ENCODE measurements around the gene SIRPB2.

The SIRPB2 gene

DNA sequence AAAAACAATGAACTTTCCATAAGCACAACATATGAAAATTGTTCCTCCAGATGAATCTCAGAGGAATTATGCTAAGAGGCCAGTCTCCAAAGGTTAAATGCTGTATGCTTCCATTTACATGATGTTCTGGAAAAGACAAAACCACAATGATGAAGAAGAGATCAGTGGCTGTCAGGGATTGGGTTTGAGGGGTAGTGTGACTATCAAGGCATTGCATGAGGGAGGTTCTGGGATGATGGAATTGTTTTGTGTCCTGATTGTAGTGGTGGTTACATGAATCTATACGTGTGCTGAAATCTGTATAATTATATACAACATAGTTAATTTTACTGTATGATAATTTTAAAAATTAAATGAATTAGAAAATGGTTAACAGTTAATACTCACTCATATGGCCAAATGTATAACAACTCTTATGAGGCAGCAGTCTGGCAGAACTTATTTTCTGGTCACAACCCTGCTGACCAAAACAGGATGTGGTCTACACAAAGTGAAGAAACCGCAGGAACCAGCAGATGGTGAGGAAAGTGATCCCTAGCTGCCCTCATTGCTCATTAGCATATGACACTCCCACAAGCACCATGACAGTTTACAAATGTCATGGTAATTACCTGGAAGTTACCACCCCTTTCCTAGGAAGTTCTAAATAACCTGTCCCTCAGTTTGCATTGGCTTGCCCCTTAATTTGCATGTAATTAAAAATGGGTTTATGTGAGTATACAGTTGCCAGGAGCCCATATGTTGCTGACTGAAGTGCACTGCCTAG, 56.5 kb downstream of the SIRPB2 start:
- TF ChIP-seq, protein P1, sequence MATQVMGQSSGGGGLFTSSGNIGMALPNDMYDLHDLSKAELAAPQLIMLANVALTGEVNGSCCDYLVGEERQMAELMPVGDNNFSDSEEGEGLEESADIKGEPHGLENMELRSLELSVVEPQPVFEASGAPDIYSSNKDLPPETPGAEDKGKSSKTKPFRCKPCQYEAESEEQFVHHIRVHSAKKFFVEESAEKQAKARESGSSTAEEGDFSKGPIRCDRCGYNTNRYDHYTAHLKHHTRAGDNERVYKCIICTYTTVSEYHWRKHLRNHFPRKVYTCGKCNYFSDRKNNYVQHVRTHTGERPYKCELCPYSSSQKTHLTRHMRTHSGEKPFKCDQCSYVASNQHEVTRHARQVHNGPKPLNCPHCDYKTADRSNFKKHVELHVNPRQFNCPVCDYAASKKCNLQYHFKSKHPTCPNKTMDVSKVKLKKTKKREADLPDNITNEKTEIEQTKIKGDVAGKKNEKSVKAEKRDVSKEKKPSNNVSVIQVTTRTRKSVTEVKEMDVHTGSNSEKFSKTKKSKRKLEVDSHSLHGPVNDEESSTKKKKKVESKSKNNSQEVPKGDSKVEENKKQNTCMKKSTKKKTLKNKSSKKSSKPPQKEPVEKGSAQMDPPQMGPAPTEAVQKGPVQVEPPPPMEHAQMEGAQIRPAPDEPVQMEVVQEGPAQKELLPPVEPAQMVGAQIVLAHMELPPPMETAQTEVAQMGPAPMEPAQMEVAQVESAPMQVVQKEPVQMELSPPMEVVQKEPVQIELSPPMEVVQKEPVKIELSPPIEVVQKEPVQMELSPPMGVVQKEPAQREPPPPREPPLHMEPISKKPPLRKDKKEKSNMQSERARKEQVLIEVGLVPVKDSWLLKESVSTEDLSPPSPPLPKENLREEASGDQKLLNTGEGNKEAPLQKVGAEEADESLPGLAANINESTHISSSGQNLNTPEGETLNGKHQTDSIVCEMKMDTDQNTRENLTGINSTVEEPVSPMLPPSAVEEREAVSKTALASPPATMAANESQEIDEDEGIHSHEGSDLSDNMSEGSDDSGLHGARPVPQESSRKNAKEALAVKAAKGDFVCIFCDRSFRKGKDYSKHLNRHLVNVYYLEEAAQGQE (IDR thresholded peaks at IDR 0.05; ENCODE audit: insufficient read depth in 1 of 2, low read depth in 2 of 2, low read length in 2 of 2), result no peak
- TF ChIP-seq TAF1 (IDR thresholded peaks at IDR 0.05; ENCODE audit: borderline replicate concordance, insufficient read depth, low read length) (no peak), SIN3A (IDR thresholded peaks at IDR 0.05; ENCODE audit: borderline replicate concordance, insufficient read depth, low read length) (no peak), POLR2AphosphoS5 (IDR thresholded peaks at IDR 0.05; ENCODE audit: low read depth, low read length) (no peak), FOXP2 (optimal IDR thresholded peaks at IDR 0.05; ENCODE audit: borderline replicate concordance, extremely low read depth, extremely low read length, insufficient read depth) (no peak)

DNA sequence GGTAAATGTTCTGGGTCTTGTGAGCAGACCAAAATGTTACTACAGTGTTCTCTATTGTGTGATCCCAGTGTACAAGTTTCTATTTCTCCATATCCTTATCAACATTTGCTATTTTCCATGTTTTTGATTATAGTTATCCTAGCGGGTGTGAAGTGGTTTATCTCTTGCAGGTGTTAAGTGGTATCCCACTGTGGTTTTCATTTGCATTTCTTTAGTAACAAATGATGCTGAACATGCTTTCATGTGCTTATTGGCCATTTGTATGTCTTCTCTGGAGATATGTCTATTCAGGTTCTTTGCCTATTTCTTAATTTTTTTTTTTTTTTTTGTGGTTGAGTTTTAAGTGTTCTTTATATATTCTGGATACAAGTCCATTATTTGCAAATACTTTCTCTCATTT, 60.1 kb downstream of the SIRPB2 start:
- no peak for TF ChIP-seq FOXP2 (optimal IDR thresholded peaks at IDR 0.05; ENCODE audit: borderline replicate concordance, extremely low read depth, extremely low read length, insufficient read depth)
- TF ChIP-seq SIN3A (IDR thresholded peaks at IDR 0.05; ENCODE audit: borderline replicate concordance, insufficient read depth, low read length), result no peak
- no peak for TF ChIP-seq POLR2AphosphoS5 (IDR thresholded peaks at IDR 0.05; ENCODE audit: low read depth, low read length)
- TF ChIP-seq, protein P1 (IDR thresholded peaks at IDR 0.05; ENCODE audit: insufficient read depth in 1 of 2, low read depth in 2 of 2, low read length in 2 of 2), result no peak

DNA sequence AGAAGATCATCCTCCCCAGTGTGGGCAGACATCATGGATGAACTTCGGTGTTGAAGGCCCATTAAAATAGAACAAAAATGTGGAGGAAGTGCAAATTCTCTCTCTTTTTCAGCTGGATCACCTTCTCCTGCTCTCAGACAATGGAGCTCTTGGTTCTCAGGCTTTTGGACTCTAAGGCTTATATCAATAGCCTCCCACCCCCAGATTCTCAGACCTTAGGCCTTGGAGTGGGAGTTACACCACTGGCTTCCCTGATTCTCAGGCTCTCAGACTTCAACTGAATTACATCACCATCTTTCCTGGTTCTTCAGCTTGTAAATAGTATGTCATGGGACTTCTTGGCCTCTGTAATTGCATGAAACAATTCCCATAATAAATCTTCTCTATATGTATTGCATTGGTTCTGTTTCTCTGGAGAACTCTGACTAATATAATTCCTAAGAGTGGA, 61.2 kb downstream of the SIRPB2 start:
- no peak for TF ChIP-seq TAF1 (IDR thresholded peaks at IDR 0.05; ENCODE audit: borderline replicate concordance, insufficient read depth, low read length)
- TF ChIP-seq SIN3A (IDR thresholded peaks at IDR 0.05; ENCODE audit: borderline replicate concordance, insufficient read depth, low read length), result no peak
- TF ChIP-seq, protein P1 (IDR thresholded peaks at IDR 0.05; ENCODE audit: insufficient read depth in 1 of 2, low read depth in 2 of 2, low read length in 2 of 2), result no peak
- TF ChIP-seq POLR2AphosphoS5 (IDR thresholded peaks at IDR 0.05; ENCODE audit: low read depth, low read length), result no peak
- TF ChIP-seq FOXP2 (optimal IDR thresholded peaks at IDR 0.05; ENCODE audit: borderline replicate concordance, extremely low read depth, extremely low read length, insufficient read depth), result no peak

DNA sequence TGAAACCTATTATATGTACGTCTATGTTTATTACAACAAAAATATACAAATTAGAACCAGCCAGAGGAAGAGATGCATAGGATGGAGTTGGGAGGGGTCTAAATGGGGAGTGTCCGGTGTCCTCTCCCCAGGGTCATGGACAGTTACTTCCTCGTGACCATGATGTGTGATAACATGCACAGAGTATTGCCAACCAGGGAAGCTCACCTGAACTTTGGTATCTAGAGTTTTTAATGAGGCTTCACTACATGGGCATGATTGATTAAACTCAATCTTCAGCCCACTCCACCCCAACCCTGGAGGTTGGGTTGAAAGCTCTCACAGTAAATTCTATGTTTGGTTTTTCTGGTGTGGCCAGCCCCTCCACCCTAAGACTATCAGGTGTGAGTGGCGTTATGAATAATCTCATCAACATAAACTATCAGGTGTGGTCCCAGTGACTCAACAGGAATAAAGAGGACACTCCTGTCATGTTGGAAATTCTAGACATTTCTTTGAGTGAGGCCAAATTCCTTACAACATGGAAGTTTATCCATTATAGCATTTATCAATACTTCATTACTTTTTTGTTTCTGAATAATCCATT, 62.0 kb downstream of the SIRPB2 start:
- TF ChIP-seq TAF1 (IDR thresholded peaks at IDR 0.05; ENCODE audit: borderline replicate concordance, insufficient read depth, low read length) (no peak), SIN3A (IDR thresholded peaks at IDR 0.05; ENCODE audit: borderline replicate concordance, insufficient read depth, low read length) (no peak), POLR2AphosphoS5 (IDR thresholded peaks at IDR 0.05; ENCODE audit: low read depth, low read length) (no peak), FOXP2 (optimal IDR thresholded peaks at IDR 0.05; ENCODE audit: borderline replicate concordance, extremely low read depth, extremely low read length, insufficient read depth) (no peak)
- TF ChIP-seq, protein P1 (IDR thresholded peaks at IDR 0.05; ENCODE audit: insufficient read depth in 1 of 2, low read depth in 2 of 2, low read length in 2 of 2), result no peak

Measured in PFSK-1 (cell line).